GM23338 (cell line): ENCODE data around the gene VPS54. TPM values are rescaled to one million over a fixed set of nuclear protein-coding genes. Genes with fewer than 3 reads are reported as not detected.

Experiments used
- ATAC-seq: fragments of 200-7000 bp; cut with Tn5 transposase; 3 replicates; pipeline ENCODE4 v1.9.1; 2020
- DNase-seq: peaks from one replicate; pipeline ENCODE4 v3.0.0-alpha.2; 2015; ENCODE audit warnings: low spot score
- H2AFZ ChIP-seq: fragments of 200-600 bp; sonication (generic); 2 replicates; pipeline ENCODE4 v1.8.0; 2016; ENCODE audit warnings: antibody characterized with exemption, mild to moderate bottlenecking, moderate library complexity
- H3F3A ChIP-seq: fragments of 200-600 bp; sonication (generic); replicated peaks from 2 replicates; pipeline ENCODE4 v1.8.0; 2017; ENCODE audit warnings: antibody characterized with exemption, mixed run types, low read depth
- H3K27ac ChIP-seq: fragments of 200-600 bp; sonication (generic); 2 replicates; pipeline ENCODE4 v1.6.1; 2016; ENCODE audit warnings: low read depth
- H3K27me3 ChIP-seq: fragments of 200-600 bp; sonication (generic); 2 replicates; pipeline ENCODE4 v1.8.0; 2016; ENCODE audit warnings: mild to moderate bottlenecking, mixed run types, moderate library complexity; ENCODE audit not compliant: insufficient read depth
- H3K36me3 ChIP-seq: fragments of 200-600 bp; sonication (generic); 2 replicates; pipeline ENCODE4 v1.8.0; 2016; ENCODE audit warnings: mild to moderate bottlenecking; ENCODE audit not compliant: insufficient read depth
- H3K4me1 ChIP-seq: fragments of 200-600 bp; sonication (generic); 2 replicates; pipeline ENCODE4 v1.8.0; 2016; ENCODE audit warnings: mild to moderate bottlenecking, moderate library complexity; ENCODE audit not compliant: insufficient read depth
- H3K4me2 ChIP-seq: fragments of 200-600 bp; sonication (generic); 2 replicates; pipeline ENCODE4 v1.7.1; 2017; ENCODE audit warnings: mixed run types
- H3K4me3 ChIP-seq: fragments of 200-600 bp; sonication (generic); 2 replicates; pipeline ENCODE4 v1.6.1; 2016; ENCODE audit warnings: mixed run types
- H3K79me2 ChIP-seq: fragments of 200-600 bp; sonication (generic); replicated peaks from 2 replicates; pipeline ENCODE4 v1.8.0; 2017; ENCODE audit warnings: mild to moderate bottlenecking; ENCODE audit not compliant: insufficient read depth
- H3K9me2 ChIP-seq: fragments of 200-600 bp; sonication (generic); 2 replicates; pipeline ENCODE4 v1.8.0; 2017; ENCODE audit not compliant: insufficient read depth
- H4K20me1 ChIP-seq: fragments of 200-600 bp; sonication (generic); replicated peaks from 2 replicates; pipeline ENCODE4 v1.8.0; 2017; ENCODE audit warnings: mild to moderate bottlenecking; ENCODE audit not compliant: insufficient read depth
- H3K27ac Mint-ChIP-seq: 2 replicates; pipeline ENCODE4 v1.8.0; 2020; ENCODE audit warnings: inconsistent platforms, mild to moderate bottlenecking, moderate library complexity, mixed read lengths
- H3K27me3 Mint-ChIP-seq: 3 replicates; pipeline ENCODE4 v1.8.0; 2022; ENCODE audit warnings: low read depth, mild to moderate bottlenecking, moderate library complexity, mixed read lengths, inconsistent platforms; ENCODE audit not compliant: insufficient read depth, poor library complexity
- H3K36me3 Mint-ChIP-seq: 3 replicates; pipeline ENCODE4 v1.8.0; 2021; ENCODE audit warnings: low read depth, mild to moderate bottlenecking, inconsistent platforms, moderate library complexity, mixed read lengths
- H3K4me1 Mint-ChIP-seq: 3 replicates; pipeline ENCODE4 v1.8.0; 2020; ENCODE audit warnings: mild to moderate bottlenecking, inconsistent platforms, mixed read lengths
- H3K4me3 Mint-ChIP-seq: 3 replicates; pipeline ENCODE4 v1.8.0; 2021; ENCODE audit warnings: moderate library complexity, mild to moderate bottlenecking, inconsistent platforms, mixed read lengths
- H3K9me3 Mint-ChIP-seq: 3 replicates; pipeline ENCODE4 v1.8.0; 2020; ENCODE audit warnings: moderate library complexity, mild to moderate bottlenecking, inconsistent platforms, mixed read lengths
- CREB1 ChIP-seq: fragments of 250-450 bp; sonication (Bioruptor Pico); IDR thresholded peaks from 2 replicates; pipeline ENCODE4 v1.5.0; 2020; ENCODE audit warnings: low read depth, mild to moderate bottlenecking, moderate library complexity
- ETS1 ChIP-seq: IDR thresholded peaks from 2 replicates; pipeline ENCODE4 v1.6.1; 2016; ENCODE audit warnings: antibody characterized with exemption
- JUNB ChIP-seq: IDR thresholded peaks from one replicate; pipeline ENCODE4 v1.6.1; 2016; ENCODE audit warnings: antibody characterized with exemption; ENCODE audit not compliant: unreplicated experiment
- POLR2AphosphoS5 ChIP-seq: IDR thresholded peaks from 2 replicates; pipeline ENCODE4 v1.6.1; 2016; ENCODE audit warnings: antibody characterized with exemption, low read depth
- REST ChIP-seq: IDR thresholded peaks from one replicate; pipeline ENCODE4 v1.6.1; 2018; ENCODE audit warnings: antibody characterized with exemption; ENCODE audit not compliant: unreplicated experiment
- ZNF462 ChIP-seq: fragments of 250-450 bp; sonication (Bioruptor Pico); IDR thresholded peaks from 2 replicates; pipeline ENCODE4 v1.5.0; 2020; ENCODE audit warnings: mild to moderate bottlenecking, moderate library complexity
- polyA plus RNA-seq: library from polyadenylated mRNA; unstranded; fragments of >200 nt; fragmentation: Nextera tagmentation; extraction: Ambion mirVana; gene quantifications from 2 replicates; pipeline ENCODE4 v1.2.1, GENCODE V29; 2016
- total RNA-seq: library from RNA; depleted of rRNA; stranded (reverse); fragments of >200 nt; shearing (Covaris generic); gene quantifications from 2 replicates; pipeline ENCODE4 v1.2.3, GENCODE V29; 2014

The VPS54 gene
- total and polyA plus RNA-seq, 2 experiments from 2014 or later = 6.6 to 17.0 TPM

GRCh38 chr2:63881205-63881604, 138.0 kb downstream of the VPS54 start (continued):
- TF ChIP-seq ZNF462 (CRISPR knock-in tag) (no peak), JUNB (no peak), REST (no peak), POLR2AphosphoS5 (no peak; the same call in 1 of the 2 replicates), CREB1 (CRISPR knock-in tag) (no peak)

- peak; percentile 33 for ATAC-seq
- Histone ChIP-seq H3K27me3 (no peaks in the 10 kb centered on the region), H3K4me1 (peaks cover 57% of the 10 kb centered on the region), H2AFZ (no peak overlapping the region), H3K9me2 (no peaks in the 10 kb centered on the region), H3K36me3 (peaks cover 44% of the 10 kb centered on the region), H3K79me2 (peaks cover 79% of the 10 kb centered on the region), H3K27ac (peak overlapping the region; percentile 78), H3K4me3 (peak overlapping the region; percentile 14; the same call in 1 of the 2 replicates), H4K20me1 (peaks cover 65% of the 10 kb centered on the region), H3K4me2 (peak overlapping the region; percentile 56), H3F3A (peaks cover 22% of the 10 kb centered on the region; the same call in 1 of the 2 replicates)
- H3K4me3 Mint-ChIP-seq = no peak overlapping the region; the same call in 2 of the 3 replicates
- no peak for TF ChIP-seq ETS1
- peak; percentile 42 for TF ChIP-seq POLR2AphosphoS5
- H3K27ac Mint-ChIP-seq = peak overlapping the region; percentile 11; the same call in 1 of the 2 replicates
- peak; percentile 20 for DNase-seq
- peaks cover 6% of the 10 kb centered on the region for H3K27me3 Mint-ChIP-seq
- peaks cover 79% of the 10 kb centered on the region for H3K36me3 Mint-ChIP-seq
- peaks cover 69% of the 10 kb centered on the region for H3K4me1 Mint-ChIP-seq
- no peaks in the 10 kb centered on the region for H3K9me3 Mint-ChIP-seq
Measured at GRCh38 chr2:63880625-63881024, 138.6 kb downstream of the VPS54 start.
